Measurements from ENCODE around the gene TYMS.

Gene TYMS

GRCh38 chr18:693466-694187, 36.2 kb downstream of the TYMS start (continued):
- TF ChIP-seq POU6F1 (CRISPR knock-in tag; IDR thresholded peaks at IDR 0.05; ENCODE audit: borderline replicate concordance, low read depth) (no peak), TCF4 (CRISPR knock-in tag; IDR thresholded peaks at IDR 0.05; ENCODE audit: borderline replicate concordance) (no peak), CSDC2 (CRISPR knock-in tag; IDR thresholded peaks at IDR 0.05) (no peak), TSHZ2 (CRISPR knock-in tag; IDR thresholded peaks at IDR 0.05) (no peak), CSRNP3 (CRISPR knock-in tag; IDR thresholded peaks at IDR 0.05) (no peak)

- TF ChIP-seq ZFP3 (CRISPR knock-in tag; IDR thresholded peaks at IDR 0.05) (no peak), TSHZ2 (CRISPR knock-in tag; IDR thresholded peaks at IDR 0.05) (no peak), ZC3H10 (CRISPR knock-in tag; IDR thresholded peaks at IDR 0.05) (no peak), CSRNP3 (CRISPR knock-in tag; IDR thresholded peaks at IDR 0.05) (no peak), PPARA (CRISPR knock-in tag; IDR thresholded peaks at IDR 0.05; ENCODE audit: borderline replicate concordance) (no peak), ESRRG (CRISPR knock-in tag; IDR thresholded peaks at IDR 0.05) (no peak), CSDC2 (CRISPR knock-in tag; IDR thresholded peaks at IDR 0.05) (no peak), TOX (CRISPR knock-in tag; IDR thresholded peaks at IDR 0.05; ENCODE audit: borderline replicate concordance) (no peak), POU6F1 (CRISPR knock-in tag; IDR thresholded peaks at IDR 0.05; ENCODE audit: borderline replicate concordance, low read depth) (no peak), TCF4 (CRISPR knock-in tag; IDR thresholded peaks at IDR 0.05; ENCODE audit: borderline replicate concordance) (no peak), ZNF565 (CRISPR knock-in tag; conservative IDR thresholded peaks at IDR 0.05; ENCODE audit: low read depth) (no peak)
- ATAC-seq: no peak
These were observed 39.6 kb downstream of the TYMS start for GRCh38 chr18:697012-697411.

GRCh38 chr18:697800-698199, 40.3 kb downstream of the TYMS start:
- no peak for ATAC-seq
- no peak for TF ChIP-seq ZC3H10 (CRISPR knock-in tag; IDR thresholded peaks at IDR 0.05)
- TF ChIP-seq OSR1 (CRISPR knock-in tag; IDR thresholded peaks at IDR 0.05): no peak
- no peak for TF ChIP-seq ISL1 (CRISPR knock-in tag; IDR thresholded peaks at IDR 0.05)
- TF ChIP-seq ESRRG (CRISPR knock-in tag; IDR thresholded peaks at IDR 0.05): no peak
- no peak for TF ChIP-seq TOX (CRISPR knock-in tag; IDR thresholded peaks at IDR 0.05; ENCODE audit: borderline replicate concordance)
- TF ChIP-seq GLIS3 (CRISPR knock-in tag; IDR thresholded peaks at IDR 0.05): no peak
- no peak for TF ChIP-seq ZNF565 (CRISPR knock-in tag; conservative IDR thresholded peaks at IDR 0.05; ENCODE audit: low read depth)
- no peak for TF ChIP-seq TSHZ2 (CRISPR knock-in tag; IDR thresholded peaks at IDR 0.05)
- TF ChIP-seq POU6F1 (CRISPR knock-in tag; IDR thresholded peaks at IDR 0.05; ENCODE audit: borderline replicate concordance, low read depth): no peak
- TF ChIP-seq PATZ1 (CRISPR knock-in tag; IDR thresholded peaks at IDR 0.05; ENCODE audit: borderline replicate concordance): no peak
